NCI-H2171 (cell line): ENCODE results near the gene ZNF91.
"Not testable (repeated sequence)": the region's sequence is repeated elsewhere in the genome, so short reads cannot be mapped to it uniquely, and the experiment has no call there.

Experiments used
- DNase-seq: peaks from one replicate; lab custom pipeline; 2025; lab: John Stamatoyannopoulos, UW

The ZNF91 gene

DNA sequence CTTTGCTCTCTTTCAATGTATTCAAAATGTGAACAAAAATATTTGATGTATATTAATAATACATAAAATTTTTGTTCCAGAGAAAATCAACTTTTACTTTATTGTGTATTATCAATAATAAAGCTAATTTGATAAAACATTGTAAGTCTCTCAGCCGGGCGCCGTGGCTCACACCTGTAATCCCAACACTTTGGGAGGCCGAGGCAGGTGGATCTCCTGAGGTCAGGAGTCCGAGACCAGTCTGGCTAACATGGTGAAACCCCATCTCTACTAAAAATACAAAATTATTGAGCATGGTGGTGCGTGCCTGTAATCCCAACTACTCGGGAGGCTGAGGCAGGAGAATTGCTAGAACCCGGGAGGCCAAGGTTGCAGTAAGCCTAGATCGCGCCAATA is 449 bp upstream of the ZNF91 start:
- DNase-seq: not testable (repeated sequence)

DNA sequence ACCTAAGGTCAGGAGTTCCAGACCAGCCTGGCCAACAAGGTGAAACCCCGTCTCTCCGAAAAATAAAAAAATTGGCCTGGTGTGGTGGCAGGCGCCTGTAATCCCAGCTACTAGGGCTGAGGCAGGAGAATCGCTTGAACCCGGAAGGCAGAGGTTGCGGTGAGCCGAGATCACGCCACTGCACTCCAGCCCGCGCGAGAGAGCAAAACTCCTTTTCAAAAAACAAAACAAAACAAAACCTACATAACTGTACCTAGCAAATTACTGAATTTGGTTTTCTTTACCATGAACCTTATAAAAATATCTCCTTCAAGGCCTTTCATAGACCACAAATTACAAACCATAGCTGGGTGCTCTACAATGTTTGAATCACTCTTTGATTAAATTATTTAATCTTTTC is 760 bp downstream of the ZNF91 start:
- no peak for DNase-seq

- no peak for DNase-seq
Measured at GRCh38 chr19:23393121-23393520, 2.1 kb downstream of the ZNF91 start.

- no peak for DNase-seq
Measured at GRCh38 chr19:23391236-23391635, 4.0 kb downstream of the ZNF91 start.

GRCh38 chr19:23385404-23385803 is 9.9 kb downstream of the ZNF91 start:
- DNase-seq: no peak

DNA sequence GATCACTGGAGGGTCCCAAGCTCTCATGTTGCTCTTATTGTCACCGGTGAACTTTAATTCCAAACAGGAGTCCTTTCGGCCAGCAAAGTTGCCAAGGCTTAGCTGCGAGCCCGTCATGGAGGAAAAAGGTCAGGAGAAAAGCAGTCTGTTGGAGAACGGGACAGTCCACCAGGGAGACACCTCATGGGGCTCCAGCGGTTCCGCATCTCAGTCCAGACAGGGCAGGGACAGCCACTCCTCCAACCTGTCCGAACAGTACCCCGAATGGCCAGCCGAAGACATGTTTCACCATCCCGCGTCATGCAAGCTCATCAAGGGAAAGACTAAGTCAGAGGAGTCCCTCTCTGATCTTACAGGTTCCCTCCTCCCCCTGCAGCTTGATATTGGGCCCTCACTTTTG is 10.4 kb downstream of the ZNF91 start:
- DNase-seq: no peak

DNA sequence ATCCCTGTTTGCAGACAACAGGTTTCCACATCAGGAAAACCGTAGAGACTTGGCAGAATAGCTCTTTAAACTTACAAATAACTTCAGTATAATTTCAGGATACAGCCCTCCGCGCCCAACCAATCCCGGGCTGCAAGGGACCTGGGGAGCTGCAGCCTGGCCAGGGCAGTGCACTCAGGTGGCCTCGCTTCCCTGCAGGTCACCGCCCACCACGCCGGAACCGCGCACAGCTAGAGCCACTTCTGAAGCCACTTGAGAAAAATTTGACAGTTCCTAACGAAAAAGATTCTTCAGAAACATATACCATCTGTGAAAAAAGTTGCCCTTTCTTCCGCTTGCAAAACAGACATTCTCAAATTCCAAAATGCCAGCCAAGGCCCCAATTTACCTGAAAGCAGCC is 11.1 kb downstream of the ZNF91 start:
- DNase-seq: no peak

GRCh38 chr19:23382955-23383354 is 12.3 kb downstream of the ZNF91 start:
- DNase-seq: no peak

- DNase-seq: no peak
Measured at GRCh38 chr19:23381114-23381513, 14.2 kb downstream of the ZNF91 start.

- not testable (repeated sequence) for DNase-seq
Measured at GRCh38 chr19:23379671-23380070, 15.6 kb downstream of the ZNF91 start.

DNA sequence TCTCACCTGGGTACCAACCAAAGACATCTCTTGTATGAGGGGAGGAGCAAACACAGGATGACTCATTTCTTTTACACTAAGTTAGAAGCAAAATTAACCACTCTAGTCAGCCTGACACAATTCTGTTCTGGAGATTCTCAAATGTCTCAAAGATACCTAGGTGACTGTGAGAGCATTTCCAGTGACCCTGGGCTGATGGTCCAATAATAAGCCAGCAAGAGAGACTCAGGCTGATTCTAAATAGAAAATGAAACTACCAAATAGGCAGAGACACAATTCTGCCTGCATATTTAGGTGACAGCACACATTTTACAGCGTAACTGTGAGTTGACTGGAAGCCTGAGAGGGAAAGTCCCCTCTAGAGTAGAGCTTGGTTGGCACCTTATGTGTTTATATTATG is 16.3 kb downstream of the ZNF91 start:
- no peak for DNase-seq

- no peak for DNase-seq
Measured at GRCh38 chr19:23377276-23377675, 18.0 kb downstream of the ZNF91 start.

DNA sequence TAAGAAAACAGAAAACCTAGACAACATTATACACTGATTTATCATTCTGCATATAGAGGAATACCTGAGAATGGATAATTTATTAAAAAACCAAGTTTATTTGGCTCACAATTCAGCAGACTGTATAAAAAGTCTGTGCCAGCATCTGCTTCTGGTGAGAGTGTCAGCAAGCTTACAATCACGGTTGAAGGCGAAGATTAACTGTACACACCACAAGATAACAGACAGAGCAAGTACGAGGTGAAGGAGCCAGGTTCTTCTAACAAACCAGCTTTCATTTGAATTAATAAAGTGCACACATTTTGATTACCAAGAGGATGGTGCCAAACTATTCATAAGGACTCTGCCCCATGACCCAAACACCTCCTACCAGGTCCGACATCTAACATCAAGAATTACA is 28.8 kb downstream of the ZNF91 start:
- no peak for DNase-seq

- DNase-seq: not testable (repeated sequence)
Measured at GRCh38 chr19:23366031-23366430, 29.2 kb downstream of the ZNF91 start.

DNA sequence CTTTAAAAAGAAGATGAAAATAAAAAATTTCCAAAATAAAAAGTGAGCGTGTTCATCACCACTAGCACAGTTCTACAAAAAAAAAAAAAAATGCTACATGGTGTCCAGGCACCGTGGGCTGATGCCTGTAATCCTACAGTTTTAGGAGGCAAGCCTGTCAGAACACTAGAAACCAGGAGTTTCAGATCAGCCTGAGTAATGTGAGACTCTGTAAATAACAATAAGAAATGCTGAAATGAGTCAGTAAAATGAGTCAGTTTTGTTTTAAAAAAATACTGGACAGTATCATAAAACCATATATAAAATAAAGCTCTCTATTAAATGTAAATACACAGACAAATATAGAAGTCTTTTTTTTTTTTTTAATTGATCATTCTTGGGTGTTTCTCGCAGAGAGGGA is 30.0 kb downstream of the ZNF91 start:
- no peak for DNase-seq

DNA sequence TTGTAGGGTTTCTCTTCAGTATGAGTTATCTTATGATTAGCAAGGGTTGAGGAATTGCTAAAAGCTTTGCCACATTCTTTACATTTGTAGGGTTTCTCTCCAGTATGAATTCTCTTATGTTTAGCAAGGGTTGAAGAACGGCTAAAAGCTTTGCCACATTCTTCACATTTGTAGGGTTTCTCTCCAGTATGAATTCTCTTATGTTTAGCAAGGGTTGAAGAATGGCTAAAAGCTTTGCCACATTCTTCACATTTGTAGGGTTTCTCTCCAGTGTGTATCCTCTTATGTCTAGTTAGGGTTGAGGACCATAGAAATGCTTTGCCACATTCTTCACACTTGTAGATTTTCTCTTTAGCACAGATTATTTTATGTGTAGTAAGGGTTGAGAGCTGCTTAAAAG is 33.4 kb downstream of the ZNF91 start:
- not testable (repeated sequence) for DNase-seq

DNA sequence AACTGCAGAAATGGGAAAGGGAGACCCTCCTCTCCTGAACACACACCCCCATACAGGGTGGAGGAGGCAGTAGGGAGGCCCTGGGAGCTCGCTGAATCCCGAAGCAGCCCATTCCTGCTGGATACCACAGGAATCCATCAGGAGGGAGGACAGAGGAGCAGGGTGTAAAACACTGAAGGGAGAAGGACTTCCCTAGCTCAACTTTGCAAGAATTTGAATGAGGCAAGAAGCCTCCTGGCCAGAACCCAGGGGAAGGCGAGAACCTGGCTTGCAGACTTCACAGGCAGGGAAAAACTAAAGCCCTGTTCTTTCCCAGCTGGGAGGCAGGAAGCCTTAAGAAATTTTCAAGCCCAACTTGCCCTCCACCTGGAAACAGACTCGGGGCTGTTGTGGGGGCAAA is 43.5 kb downstream of the ZNF91 start:
- no peak for DNase-seq

DNA sequence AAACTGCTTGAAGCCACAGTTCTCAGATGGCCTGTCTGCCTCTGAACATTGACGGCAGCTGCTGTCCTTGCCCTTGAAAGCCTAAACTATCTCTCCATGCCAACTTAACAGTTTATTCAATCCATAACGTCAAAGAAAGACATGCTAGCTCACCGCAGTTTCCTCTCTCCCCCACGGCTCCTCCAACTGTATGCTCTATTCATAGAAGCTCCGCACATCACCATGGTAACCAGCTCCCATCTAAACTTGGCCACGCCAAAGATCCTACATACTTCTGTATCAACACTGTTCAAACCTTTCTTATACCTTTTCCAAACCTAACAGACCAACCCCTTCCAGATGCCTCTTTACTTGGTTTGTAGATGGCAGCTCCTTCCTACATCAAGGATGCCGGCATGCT is 48.6 kb downstream of the ZNF91 start:
- DNase-seq: no peak

DNA sequence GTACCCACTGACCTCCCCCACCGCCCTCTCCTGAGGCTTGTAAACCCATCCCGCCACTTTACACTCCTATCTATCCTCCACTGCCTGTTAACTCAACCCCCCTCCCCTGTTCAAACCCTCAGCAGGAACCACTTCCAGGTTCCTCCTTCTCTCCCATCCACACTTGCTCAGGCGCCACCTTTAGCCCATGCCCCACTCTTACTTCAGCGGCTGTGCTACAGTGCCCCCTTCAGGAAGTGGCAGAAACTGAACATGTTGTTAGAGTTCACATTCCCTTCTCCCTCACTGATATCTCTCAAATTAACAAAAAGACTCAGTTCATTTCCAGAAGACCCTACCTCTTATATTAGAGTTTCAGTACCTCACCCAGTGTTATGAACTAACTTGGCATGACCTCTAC is 49.4 kb downstream of the ZNF91 start:
- DNase-seq: no peak

- no peak for DNase-seq
Measured at GRCh38 chr19:23343434-23344010, 51.7 kb downstream of the ZNF91 start.

GRCh38 chr19:23328211-23328610 is 67.1 kb downstream of the ZNF91 start:
- DNase-seq: no peak

GRCh38 chr19:23321953-23322549 is 73.2 kb downstream of the ZNF91 start:
- no peak for DNase-seq

DNA sequence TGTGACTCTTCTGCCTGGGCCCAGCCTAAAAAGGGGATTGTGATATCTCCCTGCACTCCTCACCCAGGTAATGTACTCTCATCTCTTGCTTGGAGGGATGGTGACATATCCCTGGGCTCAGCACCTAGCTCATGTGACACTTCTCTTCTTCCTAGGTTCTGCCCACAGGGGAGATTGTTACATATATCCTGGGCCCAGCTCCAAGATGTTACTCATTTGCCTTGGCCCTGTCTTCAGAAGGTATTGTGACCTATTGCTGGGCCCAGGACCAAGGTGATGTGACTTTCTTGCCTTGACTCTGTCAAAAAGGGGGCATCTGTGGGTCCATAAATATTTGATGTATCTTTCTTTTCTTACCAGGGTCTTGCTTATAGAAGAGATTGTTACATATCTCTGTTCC is 73.9 kb downstream of the ZNF91 start:
- DNase-seq: not testable (repeated sequence)

GRCh38 chr19:23319571-23319970 is 75.7 kb downstream of the ZNF91 start:
- not testable (repeated sequence) for DNase-seq
